GM13976 (cell line): ENCODE results near the gene WWOX.

Experiments used
- DNase-seq: peaks from one replicate; pipeline ENCODE4 v3.0.0; 2012; ENCODE audit warnings: low spot score
- CTCF ChIP-seq: IDR thresholded peaks from 2 replicates; pipeline ENCODE4 v1.5.1; 2012; ENCODE audit warnings: borderline replicate concordance, mild to moderate bottlenecking; ENCODE audit not compliant: insufficient read depth; ENCODE audit errors: extremely low read depth, missing control alignments, control extremely low read depth
- in situ Hi-C: fragments of 300-500 bp; cut with MboI; formaldehyde crosslinking; loops from one replicate; pipeline ENCODE4 v1.12.0; 2022; ENCODE audit warnings: low sequenced_read_pairs, mixed read lengths, inconsistent platforms; ENCODE audit not compliant: unreplicated experiment

WWOX gene

GRCh38 chr16:79164388-79164995 lies 1065.0 kb downstream of the WWOX start:
- DNase-seq, result no peak
- in situ Hi-C loops, result no loop called here
- no peak for TF ChIP-seq CTCF

- TF ChIP-seq CTCF, result no peak
- in situ Hi-C loops, result no loop called here
Observed at GRCh38 chr16:79165079-79165478, 1065.6 kb downstream of the WWOX start.

GRCh38 chr16:79165506-79165905 lies 1066.1 kb downstream of the WWOX start:
- in situ Hi-C loops, result no loop called here
- DNase-seq, result no peak
- no peak for TF ChIP-seq CTCF

More at GRCh38 chr16:79165079-79165478, 1065.6 kb downstream of the WWOX start:
- no peak for DNase-seq

- no peak for TF ChIP-seq CTCF
- no peak for DNase-seq
- in situ Hi-C loops, result no loop called here
Observed at GRCh38 chr16:79167893-79168292, 1068.4 kb downstream of the WWOX start.

GRCh38 chr16:79168321-79168720 lies 1068.9 kb downstream of the WWOX start:
- no peak for TF ChIP-seq CTCF
- no peak for DNase-seq
- in situ Hi-C loops, result no loop called here

GRCh38 chr16:79169239-79169638 lies 1069.8 kb downstream of the WWOX start:
- in situ Hi-C loops, result no loop called here
- TF ChIP-seq CTCF, result peak; percentile 5
- DNase-seq, result no peak
